ENCODE results near the gene TAF11. TPM values are rescaled to one million over a fixed set of nuclear protein-coding genes. Genes with fewer than 3 reads are reported as not detected.

TAF11 gene
- total RNA-seq, 1 donor from 2014 or later, result 40.7 TPM

DNA sequence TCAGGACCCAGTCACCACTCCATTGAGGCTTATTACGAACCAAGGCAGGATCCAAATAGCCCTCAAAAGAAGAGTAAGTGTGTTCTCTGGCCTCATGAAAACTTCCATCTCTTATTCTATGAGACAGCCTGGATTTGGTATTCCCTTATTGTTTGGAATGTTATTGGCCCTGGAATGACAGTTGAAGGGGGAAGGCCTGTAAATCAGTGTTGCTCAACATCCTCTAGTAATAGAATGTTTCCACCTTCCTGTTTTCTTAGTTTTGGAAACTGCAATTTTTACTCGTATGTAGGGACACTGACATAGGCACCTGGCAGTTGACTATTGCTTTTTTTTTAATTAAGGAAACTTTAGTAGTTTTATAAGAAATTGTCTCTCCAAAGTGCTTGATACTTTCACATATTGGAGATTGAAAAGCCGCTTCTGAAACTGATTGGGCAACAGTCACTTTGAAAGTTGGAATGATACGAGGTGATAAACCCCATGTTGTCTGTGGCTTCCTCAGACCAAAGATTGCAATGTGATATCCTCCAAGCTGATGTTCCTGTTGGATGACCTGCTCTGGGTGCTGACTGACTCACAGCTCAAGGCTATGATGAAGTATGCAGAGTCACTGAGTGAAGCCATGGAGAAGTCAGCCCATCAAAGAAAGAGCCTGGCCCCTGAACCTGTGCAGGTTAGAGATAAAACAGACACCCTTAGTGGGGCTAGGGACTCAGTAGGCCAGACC is 52.9 kb downstream of the TAF11 start:
- no peak overlapping the region for H3K27ac Mint-ChIP-seq
- H3K9me3 Mint-ChIP-seq, result no peaks in the 10 kb centered on the region
- TF ChIP-seq, protein P1, sequence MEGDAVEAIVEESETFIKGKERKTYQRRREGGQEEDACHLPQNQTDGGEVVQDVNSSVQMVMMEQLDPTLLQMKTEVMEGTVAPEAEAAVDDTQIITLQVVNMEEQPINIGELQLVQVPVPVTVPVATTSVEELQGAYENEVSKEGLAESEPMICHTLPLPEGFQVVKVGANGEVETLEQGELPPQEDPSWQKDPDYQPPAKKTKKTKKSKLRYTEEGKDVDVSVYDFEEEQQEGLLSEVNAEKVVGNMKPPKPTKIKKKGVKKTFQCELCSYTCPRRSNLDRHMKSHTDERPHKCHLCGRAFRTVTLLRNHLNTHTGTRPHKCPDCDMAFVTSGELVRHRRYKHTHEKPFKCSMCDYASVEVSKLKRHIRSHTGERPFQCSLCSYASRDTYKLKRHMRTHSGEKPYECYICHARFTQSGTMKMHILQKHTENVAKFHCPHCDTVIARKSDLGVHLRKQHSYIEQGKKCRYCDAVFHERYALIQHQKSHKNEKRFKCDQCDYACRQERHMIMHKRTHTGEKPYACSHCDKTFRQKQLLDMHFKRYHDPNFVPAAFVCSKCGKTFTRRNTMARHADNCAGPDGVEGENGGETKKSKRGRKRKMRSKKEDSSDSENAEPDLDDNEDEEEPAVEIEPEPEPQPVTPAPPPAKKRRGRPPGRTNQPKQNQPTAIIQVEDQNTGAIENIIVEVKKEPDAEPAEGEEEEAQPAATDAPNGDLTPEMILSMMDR (conservative IDR thresholded peaks at IDR 0.05), result no peak
- H3K4me1 Mint-ChIP-seq (ENCODE audit: unreplicated experiment), result peaks cover 9% of the 10 kb centered on the region
- H3K27me3 Mint-ChIP-seq, result no peaks in the 10 kb centered on the region
- peaks cover 8% of the 10 kb centered on the region for H3K36me3 Mint-ChIP-seq
- no peak for DNase-seq (ENCODE audit: extremely low spot score, unreplicated experiment)
- H3K4me3 Mint-ChIP-seq, result no peak overlapping the region

DNA sequence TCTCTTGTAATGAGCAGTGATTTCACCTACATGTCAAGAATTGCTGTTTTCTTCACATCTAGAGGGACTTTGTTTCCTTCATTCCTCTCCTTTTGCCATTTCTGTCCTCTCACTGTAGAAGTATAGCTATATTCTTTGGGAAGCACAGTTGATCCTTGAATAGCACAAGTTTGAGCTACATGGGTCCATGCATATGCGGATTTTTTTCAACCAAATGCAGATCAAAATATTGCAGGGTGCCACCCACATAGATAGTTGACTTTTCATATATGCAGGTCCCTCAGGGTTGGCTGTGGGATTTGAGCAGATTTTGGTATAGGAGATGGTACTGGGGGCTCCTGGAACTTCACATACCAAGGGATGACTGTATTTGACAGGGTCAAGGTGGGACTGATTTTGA is 54.9 kb downstream of the TAF11 start:
- Mint-ChIP-seq H3K4me1 (ENCODE audit: unreplicated experiment) (peaks cover 9% of the 10 kb centered on the region), H3K27ac (no peak overlapping the region), H3K9me3 (no peaks in the 10 kb centered on the region), H3K36me3 (peaks cover 4% of the 10 kb centered on the region), H3K27me3 (no peaks in the 10 kb centered on the region), H3K4me3 (no peak overlapping the region)
- no peak for DNase-seq (ENCODE audit: extremely low spot score, unreplicated experiment)
- TF ChIP-seq, protein P1 (conservative IDR thresholded peaks at IDR 0.05), result no peak

DNA sequence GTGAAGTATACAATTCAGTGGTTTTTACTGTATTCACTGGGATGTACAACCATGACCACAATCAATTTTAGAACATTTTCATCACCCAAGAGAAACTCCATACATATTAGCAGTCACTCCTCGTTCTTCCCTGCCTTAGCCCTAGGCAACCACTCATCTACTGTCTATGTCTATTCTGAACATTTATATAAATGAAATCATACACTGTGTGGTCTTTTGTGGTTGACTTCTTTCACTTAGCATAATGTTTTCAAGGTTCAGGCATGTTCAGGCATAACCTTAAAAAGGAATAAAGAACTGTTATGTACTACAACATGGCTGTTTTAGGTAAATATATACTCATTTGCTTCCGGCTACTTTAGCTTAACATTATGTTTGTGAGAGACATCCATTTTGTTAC is 58.7 kb downstream of the TAF11 start:
- Mint-ChIP-seq H3K27ac (peak overlapping the region; percentile 60), H3K4me3 (no peak overlapping the region), H3K9me3 (no peaks in the 10 kb centered on the region), H3K27me3 (no peaks in the 10 kb centered on the region), H3K36me3 (peaks cover 8% of the 10 kb centered on the region), H3K4me1 (ENCODE audit: unreplicated experiment) (no peaks in the 10 kb centered on the region)
- TF ChIP-seq, protein P1 (conservative IDR thresholded peaks at IDR 0.05), result no peak
- no peak for DNase-seq (ENCODE audit: extremely low spot score, unreplicated experiment)

Other genes with a start within 250 kb of the TAF11 start
- 60.3 and 83.4 TPM in 2 replicates for gene ILRUN, start 191.3 kb downstream of the TAF11 start, total RNA-seq (ENCODE audit: low replicate concordance)
- gene SNRPC, start 130.5 kb downstream of the TAF11 start, total RNA-seq (ENCODE audit: low replicate concordance), result 109 and 134 TPM in 2 replicates
- 13.0 and 16.1 TPM in 2 replicates for gene BLTP3A, start 96.0 kb downstream of the TAF11 start, total RNA-seq (ENCODE audit: low replicate concordance)
- gene ANKS1A, start 1.2 kb upstream of the TAF11 start, total RNA-seq (ENCODE audit: low replicate concordance), result 28.0 and 35.9 TPM in 2 replicates

All from type B pancreatic cell (in vitro differentiated cells).